SK-N-SH treated with all-trans-retinoic acid at 6 μM for 48 hours (cell line): ENCODE data around the gene SIK1.

Source experiments
- ATAC-seq: fragments of 200-7000 bp; cut with Tn5 transposase; 3 replicates; pipeline ENCODE4 v1.9.1; 2020; ENCODE audit warnings: mild to moderate bottlenecking, moderate library complexity
- ARNTL ChIP-seq: fragments of 450-650 bp; formaldehyde crosslinking; IDR thresholded peaks from 2 replicates; pipeline ENCODE4 v1.5.0; 2020; ENCODE audit warnings: low read depth, mild to moderate bottlenecking, moderate library complexity, borderline replicate concordance
- BACH2 ChIP-seq: fragments of 250-450 bp; sonication (Bioruptor Pico); IDR thresholded peaks from 2 replicates; pipeline ENCODE4 v1.9.0; 2021; ENCODE audit warnings: mild to moderate bottlenecking, borderline replicate concordance
- CSDC2 ChIP-seq: fragments of 250-450 bp; sonication (Bioruptor Pico); IDR thresholded peaks from 2 replicates; pipeline ENCODE4 v1.5.0; 2020; ENCODE audit warnings: mild to moderate bottlenecking, moderate library complexity
- CSRNP3 ChIP-seq: fragments of 250-450 bp; sonication (Bioruptor Pico); IDR thresholded peaks from 2 replicates; pipeline ENCODE4 v1.5.1; 2021; ENCODE audit warnings: mild to moderate bottlenecking, moderate library complexity
- ESRRG ChIP-seq: fragments of 250-450 bp; sonication (Bioruptor Pico); IDR thresholded peaks from 2 replicates; pipeline ENCODE4 v1.6.1; 2021; ENCODE audit warnings: mild to moderate bottlenecking
- GLIS3 ChIP-seq: fragments of 250-450 bp; sonication (Bioruptor Pico); IDR thresholded peaks from 2 replicates; pipeline ENCODE4 v1.5.0; 2020; ENCODE audit warnings: mild to moderate bottlenecking, moderate library complexity
- OSR1 ChIP-seq: fragments of 250-450 bp; sonication (Bioruptor Pico); IDR thresholded peaks from 2 replicates; pipeline ENCODE4 v1.8.0; 2022; ENCODE audit warnings: moderate library complexity, mild to moderate bottlenecking, inconsistent platforms
- PPARA ChIP-seq: fragments of 250-450 bp; sonication (Bioruptor Pico); IDR thresholded peaks from 2 replicates; pipeline ENCODE4 v1.5.0; 2020; ENCODE audit warnings: mild to moderate bottlenecking, borderline replicate concordance
- RARB ChIP-seq: fragments of 250-450 bp; sonication (Bioruptor Pico); IDR thresholded peaks from 2 replicates; pipeline ENCODE4 v1.8.0; 2021; ENCODE audit warnings: mild to moderate bottlenecking, moderate library complexity
- SNAI2 ChIP-seq: fragments of 250-450 bp; sonication (Bioruptor Pico); IDR thresholded peaks from 2 replicates; pipeline ENCODE4 v1.5.0; 2020; ENCODE audit warnings: mild to moderate bottlenecking, moderate library complexity
- TCF4 ChIP-seq: fragments of 250-450 bp; sonication (Bioruptor Pico); IDR thresholded peaks from 2 replicates; pipeline ENCODE4 v1.8.0; 2021; ENCODE audit warnings: mild to moderate bottlenecking, moderate library complexity, borderline replicate concordance
- TOX ChIP-seq: fragments of 250-450 bp; sonication (Bioruptor Pico); IDR thresholded peaks from 2 replicates; pipeline ENCODE4 v1.8.0; 2021; ENCODE audit warnings: mild to moderate bottlenecking, moderate library complexity, borderline replicate concordance
- ZFP3 ChIP-seq: fragments of 250-450 bp; sonication (Bioruptor Pico); IDR thresholded peaks from 2 replicates; pipeline ENCODE4 v1.5.0; 2020; ENCODE audit warnings: mild to moderate bottlenecking, moderate library complexity
- ZFP30 ChIP-seq: fragments of 450-650 bp; formaldehyde crosslinking; IDR thresholded peaks from 2 replicates; pipeline ENCODE4 v1.5.0; 2022; ENCODE audit warnings: mild to moderate bottlenecking, moderate library complexity
- ZNF565 ChIP-seq: fragments of 450-650 bp; formaldehyde crosslinking; conservative IDR thresholded peaks from 2 replicates; pipeline ENCODE4 v1.5.0; 2020; ENCODE audit warnings: low read depth, mild to moderate bottlenecking, moderate library complexity
- ZNF70 ChIP-seq: fragments of 450-650 bp; formaldehyde crosslinking; IDR thresholded peaks from 2 replicates; pipeline ENCODE4 v1.5.0; 2020; ENCODE audit warnings: mild to moderate bottlenecking, moderate library complexity
- ZNF8 ChIP-seq: fragments of 450-650 bp; formaldehyde crosslinking; IDR thresholded peaks from 2 replicates; pipeline ENCODE4 v1.5.0; 2020; ENCODE audit warnings: mild to moderate bottlenecking, moderate library complexity
- TF ChIP-seq, protein P1 (sequence below): fragments of 250-450 bp; sonication (Bioruptor Pico); IDR thresholded peaks from 2 replicates; pipeline ENCODE4 v1.5.0; 2020; ENCODE audit warnings: mild to moderate bottlenecking, moderate library complexity
- TF ChIP-seq, protein P2 (sequence below): fragments of 250-450 bp; sonication (Bioruptor Pico); IDR thresholded peaks from 2 replicates; pipeline ENCODE4 v1.8.0; 2020; ENCODE audit warnings: mild to moderate bottlenecking, moderate library complexity, borderline replicate concordance

SIK1 gene

DNA sequence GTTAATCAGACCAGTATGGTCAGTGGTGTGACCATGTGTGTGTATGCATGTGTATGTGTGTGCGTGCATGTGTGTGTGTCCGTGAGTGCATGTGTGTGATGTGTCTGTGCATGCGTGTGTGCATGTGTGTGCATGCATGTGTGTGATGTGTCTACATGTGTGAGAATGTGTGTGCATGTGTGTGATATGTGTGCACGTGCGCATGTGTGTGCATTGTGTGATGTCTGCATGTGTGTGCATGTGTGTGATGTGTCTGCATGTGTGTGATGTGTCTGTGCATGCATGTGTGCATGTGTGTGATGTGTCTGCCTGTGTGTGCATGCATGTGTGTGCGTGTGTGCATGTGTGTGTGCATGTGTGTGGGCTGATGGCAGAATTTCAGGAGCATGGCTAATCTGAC is 58.2 kb downstream of the SIK1 start (continued):
- TF ChIP-seq, protein P1, sequence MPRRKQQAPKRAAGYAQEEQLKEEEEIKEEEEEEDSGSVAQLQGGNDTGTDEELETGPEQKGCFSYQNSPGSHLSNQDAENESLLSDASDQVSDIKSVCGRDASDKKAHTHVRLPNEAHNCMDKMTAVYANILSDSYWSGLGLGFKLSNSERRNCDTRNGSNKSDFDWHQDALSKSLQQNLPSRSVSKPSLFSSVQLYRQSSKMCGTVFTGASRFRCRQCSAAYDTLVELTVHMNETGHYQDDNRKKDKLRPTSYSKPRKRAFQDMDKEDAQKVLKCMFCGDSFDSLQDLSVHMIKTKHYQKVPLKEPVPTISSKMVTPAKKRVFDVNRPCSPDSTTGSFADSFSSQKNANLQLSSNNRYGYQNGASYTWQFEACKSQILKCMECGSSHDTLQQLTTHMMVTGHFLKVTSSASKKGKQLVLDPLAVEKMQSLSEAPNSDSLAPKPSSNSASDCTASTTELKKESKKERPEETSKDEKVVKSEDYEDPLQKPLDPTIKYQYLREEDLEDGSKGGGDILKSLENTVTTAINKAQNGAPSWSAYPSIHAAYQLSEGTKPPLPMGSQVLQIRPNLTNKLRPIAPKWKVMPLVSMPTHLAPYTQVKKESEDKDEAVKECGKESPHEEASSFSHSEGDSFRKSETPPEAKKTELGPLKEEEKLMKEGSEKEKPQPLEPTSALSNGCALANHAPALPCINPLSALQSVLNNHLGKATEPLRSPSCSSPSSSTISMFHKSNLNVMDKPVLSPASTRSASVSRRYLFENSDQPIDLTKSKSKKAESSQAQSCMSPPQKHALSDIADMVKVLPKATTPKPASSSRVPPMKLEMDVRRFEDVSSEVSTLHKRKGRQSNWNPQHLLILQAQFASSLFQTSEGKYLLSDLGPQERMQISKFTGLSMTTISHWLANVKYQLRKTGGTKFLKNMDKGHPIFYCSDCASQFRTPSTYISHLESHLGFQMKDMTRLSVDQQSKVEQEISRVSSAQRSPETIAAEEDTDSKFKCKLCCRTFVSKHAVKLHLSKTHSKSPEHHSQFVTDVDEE (CRISPR knock-in tag) = no peak
- TF ChIP-seq BACH2 = no peak
- TF ChIP-seq SNAI2 (CRISPR knock-in tag) = no peak
- no peak for TF ChIP-seq TOX (CRISPR knock-in tag)
- TF ChIP-seq ZFP3 (CRISPR knock-in tag) = no peak
- no peak for TF ChIP-seq ZNF70 (CRISPR knock-in tag)
- TF ChIP-seq, all 23 proteins: peak for 0

DNA sequence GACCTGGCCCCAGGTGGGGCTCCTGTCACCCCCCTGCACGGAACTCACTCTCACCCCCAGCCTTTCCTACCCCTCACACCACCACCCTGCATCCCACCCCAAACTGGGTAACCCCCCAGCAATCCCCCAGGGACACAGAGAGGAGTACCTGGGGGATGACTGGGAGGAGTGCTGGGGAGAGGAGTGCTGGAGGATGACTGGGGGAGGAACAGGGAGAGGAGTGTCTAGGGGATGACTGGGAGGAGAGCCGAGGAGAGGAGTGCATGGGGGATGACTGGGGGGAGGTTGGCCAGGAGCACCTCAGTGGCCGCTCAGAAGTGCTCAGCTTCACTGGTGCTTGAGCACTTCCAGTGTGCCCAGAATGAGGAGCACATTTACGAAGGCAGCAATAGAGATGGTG is 59.1 kb downstream of the SIK1 start:
- TF ChIP-seq ZFP30 (no peak), ZNF8 (CRISPR knock-in tag) (no peak), TOX (CRISPR knock-in tag) (no peak), ZFP3 (CRISPR knock-in tag) (no peak), SNAI2 (CRISPR knock-in tag) (no peak), RARB (no peak), CSRNP3 (CRISPR knock-in tag) (no peak)
- TF ChIP-seq, protein P1 (CRISPR knock-in tag) = no peak
- ATAC-seq = no peak

DNA sequence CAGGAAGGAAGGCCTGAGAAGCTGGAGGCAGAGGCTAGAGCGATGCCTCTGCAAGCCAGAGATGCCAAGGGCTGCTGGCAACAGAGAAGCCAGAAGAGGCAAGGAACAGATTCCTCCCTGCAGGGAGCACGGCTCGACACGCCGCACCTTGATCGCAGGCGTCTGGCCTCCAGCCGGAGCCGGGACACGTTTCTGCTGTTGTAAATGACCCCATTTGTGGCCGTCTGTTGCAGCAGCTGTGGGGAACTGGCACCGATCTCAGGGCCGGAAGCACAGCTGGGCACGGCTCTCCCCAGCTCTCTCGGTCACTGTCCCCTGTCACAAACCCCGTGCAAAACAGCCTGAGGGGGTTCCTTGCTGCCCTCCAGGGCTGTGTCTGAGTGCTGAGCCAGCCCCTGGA is 59.6 kb downstream of the SIK1 start:
- no peak; the same call in 2 of the 3 replicates for ATAC-seq
- TF ChIP-seq CSDC2 (CRISPR knock-in tag) (no peak), TCF4 (peak; percentile 20; the same call in 1 of the 2 replicates), ARNTL (no peak), OSR1 (CRISPR knock-in tag) (no peak)

DNA sequence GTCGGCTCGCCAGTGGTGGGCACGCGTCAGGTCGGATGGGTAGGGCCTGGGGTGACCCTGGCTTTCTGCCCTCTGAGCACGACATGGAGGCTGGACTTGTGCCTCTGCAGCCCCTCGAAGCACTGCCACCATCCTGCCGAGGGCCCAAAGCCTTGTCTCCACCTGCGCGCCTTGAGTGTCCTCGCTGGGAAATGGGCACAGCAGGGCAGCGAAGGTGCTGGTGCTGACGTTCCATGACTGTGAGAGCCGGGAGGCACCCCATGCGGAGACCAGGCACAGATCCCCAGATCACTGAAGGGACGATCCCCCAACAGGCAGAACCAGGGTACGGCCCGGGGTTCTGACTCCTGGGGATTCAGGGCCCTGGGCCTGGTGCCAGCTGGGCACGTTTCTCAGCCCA is 60.3 kb downstream of the SIK1 start:
- ATAC-seq = no peak
- TF ChIP-seq PPARA (CRISPR knock-in tag) = no peak
- no peak for TF ChIP-seq ARNTL
- no peak for TF ChIP-seq ZNF565 (CRISPR knock-in tag)
- TF ChIP-seq ZFP3 (CRISPR knock-in tag) = no peak
- TF ChIP-seq ESRRG (CRISPR knock-in tag) = no peak
- TF ChIP-seq GLIS3 (CRISPR knock-in tag) = no peak
- TF ChIP-seq RARB = no peak
- TF ChIP-seq TOX (CRISPR knock-in tag) = no peak

DNA sequence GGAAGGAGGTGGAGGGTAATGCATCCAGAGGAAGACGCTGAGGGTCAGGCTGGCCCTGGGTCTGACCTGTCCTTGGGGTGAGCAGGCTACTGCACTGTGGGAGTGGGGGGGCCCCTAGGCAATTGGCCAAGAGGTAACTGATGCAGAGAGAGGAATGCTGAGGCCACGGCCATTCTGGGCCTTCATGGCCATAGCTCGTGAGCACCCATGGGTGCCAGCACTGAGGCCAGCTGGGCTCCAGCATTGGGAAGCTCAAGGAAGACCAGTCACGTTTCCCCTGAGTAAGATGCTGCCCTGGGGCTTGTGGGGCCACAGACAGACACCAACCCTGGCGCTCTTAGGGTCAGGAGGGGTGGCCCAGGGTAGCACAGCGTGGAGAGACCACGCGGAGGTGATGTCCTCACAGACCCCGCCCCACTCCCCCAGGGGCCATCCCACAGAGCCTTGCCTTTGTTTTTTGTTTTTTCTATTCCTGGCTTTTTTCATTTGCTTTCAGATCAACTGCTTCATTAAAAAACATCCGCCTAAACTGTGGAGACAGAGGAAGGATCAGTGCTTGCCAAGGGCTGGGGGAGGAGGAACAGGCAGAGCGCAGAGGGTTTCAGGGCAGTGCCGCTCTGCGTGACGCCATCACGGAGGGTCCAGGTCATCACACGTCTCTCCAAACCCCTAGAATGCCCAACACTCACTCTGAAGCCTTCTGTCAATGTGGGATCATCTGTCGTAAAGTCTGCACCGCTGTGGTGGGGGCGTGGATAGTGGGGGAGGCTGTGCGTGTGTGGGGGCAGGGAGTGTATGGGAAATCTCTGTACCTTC is 61.1 kb downstream of the SIK1 start:
- no peak for ATAC-seq

More for the DNA sequence above, 61.1 kb downstream of the SIK1 start:
- TF ChIP-seq, protein P2, sequence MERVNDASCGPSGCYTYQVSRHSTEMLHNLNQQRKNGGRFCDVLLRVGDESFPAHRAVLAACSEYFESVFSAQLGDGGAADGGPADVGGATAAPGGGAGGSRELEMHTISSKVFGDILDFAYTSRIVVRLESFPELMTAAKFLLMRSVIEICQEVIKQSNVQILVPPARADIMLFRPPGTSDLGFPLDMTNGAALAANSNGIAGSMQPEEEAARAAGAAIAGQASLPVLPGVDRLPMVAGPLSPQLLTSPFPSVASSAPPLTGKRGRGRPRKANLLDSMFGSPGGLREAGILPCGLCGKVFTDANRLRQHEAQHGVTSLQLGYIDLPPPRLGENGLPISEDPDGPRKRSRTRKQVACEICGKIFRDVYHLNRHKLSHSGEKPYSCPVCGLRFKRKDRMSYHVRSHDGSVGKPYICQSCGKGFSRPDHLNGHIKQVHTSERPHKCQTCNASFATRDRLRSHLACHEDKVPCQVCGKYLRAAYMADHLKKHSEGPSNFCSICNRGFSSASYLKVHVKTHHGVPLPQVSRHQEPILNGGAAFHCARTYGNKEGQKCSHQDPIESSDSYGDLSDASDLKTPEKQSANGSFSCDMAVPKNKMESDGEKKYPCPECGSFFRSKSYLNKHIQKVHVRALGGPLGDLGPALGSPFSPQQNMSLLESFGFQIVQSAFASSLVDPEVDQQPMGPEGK (CRISPR knock-in tag) = no peak
- TF ChIP-seq ZNF565 (CRISPR knock-in tag) = no peak
- TF ChIP-seq, all 23 proteins: peak for 0
